GM23338 (cell line): ENCODE measurements around the gene AANAT. TPM values are rescaled to one million over a fixed set of nuclear protein-coding genes. Genes with fewer than 3 reads are reported as not detected.
A peak's percentile ranks its signal among the peaks of the same experiment; 100 is the strongest.

Experiments
- ATAC-seq: fragments of 200-7000 bp; cut with Tn5 transposase; 3 replicates; pipeline ENCODE4 v1.9.1; 2020
- DNase-seq: peaks from one replicate; pipeline ENCODE4 v3.0.0-alpha.2; 2015; ENCODE audit warnings: low spot score
- H2AFZ ChIP-seq: fragments of 200-600 bp; sonication (generic); 2 replicates; pipeline ENCODE4 v1.8.0; 2016; ENCODE audit warnings: antibody characterized with exemption, mild to moderate bottlenecking, moderate library complexity
- H3F3A ChIP-seq: fragments of 200-600 bp; sonication (generic); replicated peaks from 2 replicates; pipeline ENCODE4 v1.8.0; 2017; ENCODE audit warnings: antibody characterized with exemption, mixed run types, low read depth
- H3K27ac ChIP-seq: fragments of 200-600 bp; sonication (generic); 2 replicates; pipeline ENCODE4 v1.6.1; 2016; ENCODE audit warnings: low read depth
- H3K27me3 ChIP-seq: fragments of 200-600 bp; sonication (generic); 2 replicates; pipeline ENCODE4 v1.8.0; 2016; ENCODE audit warnings: mild to moderate bottlenecking, mixed run types, moderate library complexity; ENCODE audit not compliant: insufficient read depth
- H3K36me3 ChIP-seq: fragments of 200-600 bp; sonication (generic); 2 replicates; pipeline ENCODE4 v1.8.0; 2016; ENCODE audit warnings: mild to moderate bottlenecking; ENCODE audit not compliant: insufficient read depth
- H3K4me1 ChIP-seq: fragments of 200-600 bp; sonication (generic); 2 replicates; pipeline ENCODE4 v1.8.0; 2016; ENCODE audit warnings: mild to moderate bottlenecking, moderate library complexity; ENCODE audit not compliant: insufficient read depth
- H3K4me2 ChIP-seq: fragments of 200-600 bp; sonication (generic); 2 replicates; pipeline ENCODE4 v1.7.1; 2017; ENCODE audit warnings: mixed run types
- H3K4me3 ChIP-seq: fragments of 200-600 bp; sonication (generic); 2 replicates; pipeline ENCODE4 v1.6.1; 2016; ENCODE audit warnings: mixed run types
- H3K79me2 ChIP-seq: fragments of 200-600 bp; sonication (generic); replicated peaks from 2 replicates; pipeline ENCODE4 v1.8.0; 2017; ENCODE audit warnings: mild to moderate bottlenecking; ENCODE audit not compliant: insufficient read depth
- H3K9me2 ChIP-seq: fragments of 200-600 bp; sonication (generic); 2 replicates; pipeline ENCODE4 v1.8.0; 2017; ENCODE audit not compliant: insufficient read depth
- H4K20me1 ChIP-seq: fragments of 200-600 bp; sonication (generic); replicated peaks from 2 replicates; pipeline ENCODE4 v1.8.0; 2017; ENCODE audit warnings: mild to moderate bottlenecking; ENCODE audit not compliant: insufficient read depth
- H3K27ac Mint-ChIP-seq: 2 replicates; pipeline ENCODE4 v1.8.0; 2020; ENCODE audit warnings: inconsistent platforms, mild to moderate bottlenecking, moderate library complexity, mixed read lengths
- H3K27me3 Mint-ChIP-seq: 3 replicates; pipeline ENCODE4 v1.8.0; 2022; ENCODE audit warnings: low read depth, mild to moderate bottlenecking, moderate library complexity, mixed read lengths, inconsistent platforms; ENCODE audit not compliant: insufficient read depth, poor library complexity
- H3K36me3 Mint-ChIP-seq: 3 replicates; pipeline ENCODE4 v1.8.0; 2021; ENCODE audit warnings: low read depth, mild to moderate bottlenecking, inconsistent platforms, moderate library complexity, mixed read lengths
- H3K4me1 Mint-ChIP-seq: 3 replicates; pipeline ENCODE4 v1.8.0; 2020; ENCODE audit warnings: mild to moderate bottlenecking, inconsistent platforms, mixed read lengths
- H3K4me3 Mint-ChIP-seq: 3 replicates; pipeline ENCODE4 v1.8.0; 2021; ENCODE audit warnings: moderate library complexity, mild to moderate bottlenecking, inconsistent platforms, mixed read lengths
- H3K9me3 Mint-ChIP-seq: 3 replicates; pipeline ENCODE4 v1.8.0; 2020; ENCODE audit warnings: moderate library complexity, mild to moderate bottlenecking, inconsistent platforms, mixed read lengths
- CREB1 ChIP-seq: fragments of 250-450 bp; sonication (Bioruptor Pico); IDR thresholded peaks from 2 replicates; pipeline ENCODE4 v1.5.0; 2020; ENCODE audit warnings: low read depth, mild to moderate bottlenecking, moderate library complexity
- EZH2 ChIP-seq: fragments of 200-600 bp; sonication (generic); IDR thresholded peaks from one replicate; pipeline ENCODE4 v1.8.0; 2017; ENCODE audit warnings: antibody characterized with exemption, mild to moderate bottlenecking, low read depth; ENCODE audit not compliant: unreplicated experiment
- EZH2phosphoT487 ChIP-seq: fragments of 200-600 bp; sonication (generic); IDR thresholded peaks from one replicate; pipeline ENCODE4 v1.8.1; 2018; ENCODE audit warnings: antibody characterized with exemption; ENCODE audit not compliant: unreplicated experiment
- JUNB ChIP-seq: IDR thresholded peaks from one replicate; pipeline ENCODE4 v1.6.1; 2016; ENCODE audit warnings: antibody characterized with exemption; ENCODE audit not compliant: unreplicated experiment
- NANOG ChIP-seq: IDR thresholded peaks from 2 replicates; pipeline ENCODE4 v1.6.1; 2016; ENCODE audit warnings: antibody characterized with exemption, borderline replicate concordance
- POLR2AphosphoS5 ChIP-seq: IDR thresholded peaks from 2 replicates; pipeline ENCODE4 v1.6.1; 2016; ENCODE audit warnings: antibody characterized with exemption, low read depth
- STAT1 ChIP-seq: IDR thresholded peaks from one replicate; pipeline ENCODE4 v1.6.1; 2016; ENCODE audit warnings: antibody characterized with exemption; ENCODE audit not compliant: unreplicated experiment
- ZNF114 ChIP-seq: fragments of 250-450 bp; sonication (Bioruptor Pico); IDR thresholded peaks from 2 replicates; pipeline ENCODE4 v1.5.0; 2020; ENCODE audit warnings: mild to moderate bottlenecking, moderate library complexity
- ZNF331 ChIP-seq: fragments of 250-450 bp; sonication (Bioruptor Pico); IDR thresholded peaks from 2 replicates; pipeline ENCODE4 v1.5.0; 2020; ENCODE audit warnings: low read depth, mild to moderate bottlenecking, moderate library complexity
- polyA plus RNA-seq: library from polyadenylated mRNA; unstranded; fragments of >200 nt; fragmentation: Nextera tagmentation; extraction: Ambion mirVana; gene quantifications from 2 replicates; pipeline ENCODE4 v1.2.1, GENCODE V29; 2016
- total RNA-seq: library from RNA; depleted of rRNA; stranded (reverse); fragments of >200 nt; shearing (Covaris generic); gene quantifications from 2 replicates; pipeline ENCODE4 v1.2.3, GENCODE V29; 2014
- TF ChIP-seq, protein P1 (sequence below): IDR thresholded peaks from one replicate; pipeline ENCODE4 v1.6.1; 2018; ENCODE audit warnings: antibody characterized with exemption; ENCODE audit not compliant: unreplicated experiment
- TF ChIP-seq, protein P2 (sequence below), 2 experiments: fragments of 200-600 bp in 1 of 2; sonication (generic) in 1 of 2; conservative IDR thresholded peaks; 2 replicates each; pipeline versions ENCODE4 v1.5.1 to v1.6.1; 2016 to 2017; ENCODE audit warnings: antibody characterized with exemption in 2 of 2, low read depth in 2 of 2, mild to moderate bottlenecking in 2 of 2, moderate library complexity in 1 of 2
- TF ChIP-seq, protein P3 (sequence below): fragments of 250-450 bp; sonication (Bioruptor Pico); IDR thresholded peaks from 2 replicates; pipeline ENCODE4 v1.5.0; 2020; ENCODE audit warnings: mild to moderate bottlenecking, moderate library complexity
- TF ChIP-seq, protein P4 (sequence below): IDR thresholded peaks from 2 replicates; pipeline ENCODE4 v1.6.1; 2016; ENCODE audit warnings: antibody characterized with exemption

The AANAT gene
- total and polyA plus RNA-seq, 2 experiments from 2014 or later, result 0.28 to 1.0 TPM

GRCh38 chr17:76440751-76441362 is 26.5 kb upstream of the AANAT start:
- Histone ChIP-seq H3K27me3 (no peaks in the 10 kb centered on the region), H3K79me2 (peaks cover 90% of the 10 kb centered on the region), H3F3A (peaks cover 18% of the 10 kb centered on the region), H3K9me2 (no peaks in the 10 kb centered on the region), H3K4me2 (peak overlapping the region; percentile 50), H4K20me1 (peaks cover 31% of the 10 kb centered on the region), H3K36me3 (no peaks in the 10 kb centered on the region), H3K4me1 (peaks cover 90% of the 10 kb centered on the region), H2AFZ (no peak overlapping the region), H3K4me3 (peak overlapping the region; percentile 2; the same call in 1 of the 2 replicates), H3K27ac (peak overlapping the region; percentile 8; the same call in 1 of the 2 replicates)
- ATAC-seq (no peak), DNase-seq (no peak)
- H3K9me3 Mint-ChIP-seq, result no peaks in the 10 kb centered on the region
- peaks cover 14% of the 10 kb centered on the region for H3K27me3 Mint-ChIP-seq
- peak overlapping the region; percentile 28; the same call in 1 of the 3 replicates for H3K4me3 Mint-ChIP-seq
- peak overlapping the region; percentile 77 for H3K27ac Mint-ChIP-seq
- peaks cover 11% of the 10 kb centered on the region for H3K36me3 Mint-ChIP-seq
- peaks cover 81% of the 10 kb centered on the region for H3K4me1 Mint-ChIP-seq
- TF ChIP-seq, protein P1, sequence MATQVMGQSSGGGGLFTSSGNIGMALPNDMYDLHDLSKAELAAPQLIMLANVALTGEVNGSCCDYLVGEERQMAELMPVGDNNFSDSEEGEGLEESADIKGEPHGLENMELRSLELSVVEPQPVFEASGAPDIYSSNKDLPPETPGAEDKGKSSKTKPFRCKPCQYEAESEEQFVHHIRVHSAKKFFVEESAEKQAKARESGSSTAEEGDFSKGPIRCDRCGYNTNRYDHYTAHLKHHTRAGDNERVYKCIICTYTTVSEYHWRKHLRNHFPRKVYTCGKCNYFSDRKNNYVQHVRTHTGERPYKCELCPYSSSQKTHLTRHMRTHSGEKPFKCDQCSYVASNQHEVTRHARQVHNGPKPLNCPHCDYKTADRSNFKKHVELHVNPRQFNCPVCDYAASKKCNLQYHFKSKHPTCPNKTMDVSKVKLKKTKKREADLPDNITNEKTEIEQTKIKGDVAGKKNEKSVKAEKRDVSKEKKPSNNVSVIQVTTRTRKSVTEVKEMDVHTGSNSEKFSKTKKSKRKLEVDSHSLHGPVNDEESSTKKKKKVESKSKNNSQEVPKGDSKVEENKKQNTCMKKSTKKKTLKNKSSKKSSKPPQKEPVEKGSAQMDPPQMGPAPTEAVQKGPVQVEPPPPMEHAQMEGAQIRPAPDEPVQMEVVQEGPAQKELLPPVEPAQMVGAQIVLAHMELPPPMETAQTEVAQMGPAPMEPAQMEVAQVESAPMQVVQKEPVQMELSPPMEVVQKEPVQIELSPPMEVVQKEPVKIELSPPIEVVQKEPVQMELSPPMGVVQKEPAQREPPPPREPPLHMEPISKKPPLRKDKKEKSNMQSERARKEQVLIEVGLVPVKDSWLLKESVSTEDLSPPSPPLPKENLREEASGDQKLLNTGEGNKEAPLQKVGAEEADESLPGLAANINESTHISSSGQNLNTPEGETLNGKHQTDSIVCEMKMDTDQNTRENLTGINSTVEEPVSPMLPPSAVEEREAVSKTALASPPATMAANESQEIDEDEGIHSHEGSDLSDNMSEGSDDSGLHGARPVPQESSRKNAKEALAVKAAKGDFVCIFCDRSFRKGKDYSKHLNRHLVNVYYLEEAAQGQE, result no peak
- TF ChIP-seq, protein P2, sequence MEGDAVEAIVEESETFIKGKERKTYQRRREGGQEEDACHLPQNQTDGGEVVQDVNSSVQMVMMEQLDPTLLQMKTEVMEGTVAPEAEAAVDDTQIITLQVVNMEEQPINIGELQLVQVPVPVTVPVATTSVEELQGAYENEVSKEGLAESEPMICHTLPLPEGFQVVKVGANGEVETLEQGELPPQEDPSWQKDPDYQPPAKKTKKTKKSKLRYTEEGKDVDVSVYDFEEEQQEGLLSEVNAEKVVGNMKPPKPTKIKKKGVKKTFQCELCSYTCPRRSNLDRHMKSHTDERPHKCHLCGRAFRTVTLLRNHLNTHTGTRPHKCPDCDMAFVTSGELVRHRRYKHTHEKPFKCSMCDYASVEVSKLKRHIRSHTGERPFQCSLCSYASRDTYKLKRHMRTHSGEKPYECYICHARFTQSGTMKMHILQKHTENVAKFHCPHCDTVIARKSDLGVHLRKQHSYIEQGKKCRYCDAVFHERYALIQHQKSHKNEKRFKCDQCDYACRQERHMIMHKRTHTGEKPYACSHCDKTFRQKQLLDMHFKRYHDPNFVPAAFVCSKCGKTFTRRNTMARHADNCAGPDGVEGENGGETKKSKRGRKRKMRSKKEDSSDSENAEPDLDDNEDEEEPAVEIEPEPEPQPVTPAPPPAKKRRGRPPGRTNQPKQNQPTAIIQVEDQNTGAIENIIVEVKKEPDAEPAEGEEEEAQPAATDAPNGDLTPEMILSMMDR (conservative IDR thresholded peaks at IDR 0.05; ENCODE audit: low read depth in 2 of 2), result no peak
- no peak for TF ChIP-seq ZNF114 (CRISPR knock-in tag)
- TF ChIP-seq, protein P3, sequence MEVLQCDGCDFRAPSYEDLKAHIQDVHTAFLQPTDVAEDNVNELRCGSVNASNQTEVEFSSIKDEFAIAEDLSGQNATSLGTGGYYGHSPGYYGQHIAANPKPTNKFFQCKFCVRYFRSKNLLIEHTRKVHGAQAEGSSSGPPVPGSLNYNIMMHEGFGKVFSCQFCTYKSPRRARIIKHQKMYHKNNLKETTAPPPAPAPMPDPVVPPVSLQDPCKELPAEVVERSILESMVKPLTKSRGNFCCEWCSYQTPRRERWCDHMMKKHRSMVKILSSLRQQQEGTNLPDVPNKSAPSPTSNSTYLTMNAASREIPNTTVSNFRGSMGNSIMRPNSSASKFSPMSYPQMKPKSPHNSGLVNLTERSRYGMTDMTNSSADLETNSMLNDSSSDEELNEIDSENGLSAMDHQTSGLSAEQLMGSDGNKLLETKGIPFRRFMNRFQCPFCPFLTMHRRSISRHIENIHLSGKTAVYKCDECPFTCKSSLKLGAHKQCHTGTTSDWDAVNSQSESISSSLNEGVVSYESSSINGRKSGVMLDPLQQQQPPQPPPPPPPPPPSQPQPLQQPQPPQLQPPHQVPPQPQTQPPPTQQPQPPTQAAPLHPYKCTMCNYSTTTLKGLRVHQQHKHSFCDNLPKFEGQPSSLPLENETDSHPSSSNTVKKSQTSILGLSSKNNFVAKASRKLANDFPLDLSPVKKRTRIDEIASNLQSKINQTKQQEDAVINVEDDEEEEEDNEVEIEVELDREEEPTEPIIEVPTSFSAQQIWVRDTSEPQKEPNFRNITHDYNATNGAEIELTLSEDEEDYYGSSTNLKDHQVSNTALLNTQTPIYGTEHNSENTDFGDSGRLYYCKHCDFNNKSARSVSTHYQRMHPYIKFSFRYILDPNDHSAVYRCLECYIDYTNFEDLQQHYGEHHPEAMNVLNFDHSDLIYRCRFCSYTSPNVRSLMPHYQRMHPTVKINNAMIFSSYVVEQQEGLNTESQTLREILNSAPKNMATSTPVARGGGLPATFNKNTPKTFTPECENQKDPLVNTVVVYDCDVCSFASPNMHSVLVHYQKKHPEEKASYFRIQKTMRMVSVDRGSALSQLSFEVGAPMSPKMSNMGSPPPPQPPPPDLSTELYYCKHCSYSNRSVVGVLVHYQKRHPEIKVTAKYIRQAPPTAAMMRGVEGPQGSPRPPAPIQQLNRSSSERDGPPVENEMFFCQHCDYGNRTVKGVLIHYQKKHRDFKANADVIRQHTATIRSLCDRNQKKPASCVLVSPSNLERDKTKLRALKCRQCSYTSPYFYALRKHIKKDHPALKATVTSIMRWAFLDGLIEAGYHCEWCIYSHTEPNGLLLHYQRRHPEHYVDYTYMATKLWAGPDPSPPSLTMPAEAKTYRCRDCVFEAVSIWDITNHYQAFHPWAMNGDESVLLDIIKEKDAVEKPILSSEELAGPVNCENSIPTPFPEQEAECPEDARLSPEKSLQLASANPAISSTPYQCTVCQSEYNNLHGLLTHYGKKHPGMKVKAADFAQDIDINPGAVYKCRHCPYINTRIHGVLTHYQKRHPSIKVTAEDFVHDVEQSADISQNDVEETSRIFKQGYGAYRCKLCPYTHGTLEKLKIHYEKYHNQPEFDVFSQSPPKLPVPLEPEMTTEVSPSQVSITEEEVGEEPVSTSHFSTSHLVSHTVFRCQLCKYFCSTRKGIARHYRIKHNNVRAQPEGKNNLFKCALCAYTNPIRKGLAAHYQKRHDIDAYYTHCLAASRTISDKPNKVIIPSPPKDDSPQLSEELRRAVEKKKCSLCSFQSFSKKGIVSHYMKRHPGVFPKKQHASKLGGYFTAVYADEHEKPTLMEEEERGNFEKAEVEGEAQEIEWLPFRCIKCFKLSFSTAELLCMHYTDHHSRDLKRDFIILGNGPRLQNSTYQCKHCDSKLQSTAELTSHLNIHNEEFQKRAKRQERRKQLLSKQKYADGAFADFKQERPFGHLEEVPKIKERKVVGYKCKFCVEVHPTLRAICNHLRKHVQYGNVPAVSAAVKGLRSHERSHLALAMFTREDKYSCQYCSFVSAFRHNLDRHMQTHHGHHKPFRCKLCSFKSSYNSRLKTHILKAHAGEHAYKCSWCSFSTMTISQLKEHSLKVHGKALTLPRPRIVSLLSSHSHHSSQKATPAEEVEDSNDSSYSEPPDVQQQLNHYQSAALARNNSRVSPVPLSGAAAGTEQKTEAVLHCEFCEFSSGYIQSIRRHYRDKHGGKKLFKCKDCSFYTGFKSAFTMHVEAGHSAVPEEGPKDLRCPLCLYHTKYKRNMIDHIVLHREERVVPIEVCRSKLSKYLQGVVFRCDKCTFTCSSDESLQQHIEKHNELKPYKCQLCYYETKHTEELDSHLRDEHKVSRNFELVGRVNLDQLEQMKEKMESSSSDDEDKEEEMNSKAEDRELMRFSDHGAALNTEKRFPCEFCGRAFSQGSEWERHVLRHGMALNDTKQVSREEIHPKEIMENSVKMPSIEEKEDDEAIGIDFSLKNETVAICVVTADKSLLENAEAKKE (CRISPR knock-in tag), result no peak
- TF ChIP-seq, protein P4, sequence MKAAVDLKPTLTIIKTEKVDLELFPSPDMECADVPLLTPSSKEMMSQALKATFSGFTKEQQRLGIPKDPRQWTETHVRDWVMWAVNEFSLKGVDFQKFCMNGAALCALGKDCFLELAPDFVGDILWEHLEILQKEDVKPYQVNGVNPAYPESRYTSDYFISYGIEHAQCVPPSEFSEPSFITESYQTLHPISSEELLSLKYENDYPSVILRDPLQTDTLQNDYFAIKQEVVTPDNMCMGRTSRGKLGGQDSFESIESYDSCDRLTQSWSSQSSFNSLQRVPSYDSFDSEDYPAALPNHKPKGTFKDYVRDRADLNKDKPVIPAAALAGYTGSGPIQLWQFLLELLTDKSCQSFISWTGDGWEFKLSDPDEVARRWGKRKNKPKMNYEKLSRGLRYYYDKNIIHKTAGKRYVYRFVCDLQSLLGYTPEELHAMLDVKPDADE, result no peak
- no peak for TF ChIP-seq CREB1
- no peak for TF ChIP-seq POLR2AphosphoS5
- no peak for TF ChIP-seq EZH2
- TF ChIP-seq EZH2phosphoT487, result no peak
- TF ChIP-seq ZNF331 (CRISPR knock-in tag), result no peak
- TF ChIP-seq NANOG, result no peak
- TF ChIP-seq JUNB, result no peak
- TF ChIP-seq STAT1, result no peak
